Skeletal muscle tissue (tissue), 4 donors: ENCODE results near the gene EVA1A. TPM values are rescaled to one million over a fixed set of nuclear protein-coding genes. Genes with fewer than 3 reads are reported as not detected.

Experiments
- H3K27ac ChIP-seq: one replicate; pipeline ENCODE4 v1.7.0; 2013; ENCODE audit warnings: mild to moderate bottlenecking, low read depth, low read length, inconsistent platforms
- H3K27me3 ChIP-seq, 3 donors: one replicate each; pipeline ENCODE4 v1.7.0; 2013; ENCODE audit warnings: low read length in 3 of 3; ENCODE audit not compliant: control insufficient read depth in 3 of 3, insufficient read depth in 3 of 3
- H3K36me3 ChIP-seq, 3 donors: one replicate each; pipeline ENCODE4 v1.7.0; 2013; ENCODE audit warnings: low read length in 3 of 3; ENCODE audit not compliant: control insufficient read depth in 3 of 3, insufficient read depth in 3 of 3
- H3K4me1 ChIP-seq, 3 donors: one replicate each; pipeline ENCODE4 v1.7.0; 2013; ENCODE audit warnings: low read length in 3 of 3, mild to moderate bottlenecking in 3 of 3; ENCODE audit not compliant: control insufficient read depth in 3 of 3, insufficient read depth in 3 of 3
- H3K4me3 ChIP-seq, 3 donors: one replicate each; pipeline ENCODE4 v1.7.0; 2013; ENCODE audit warnings: low read length in 3 of 3
- H3K9ac ChIP-seq, 3 donors: one replicate each; pipeline ENCODE4 v1.7.0; 2013; ENCODE audit warnings: low read length in 3 of 3, mild to moderate bottlenecking in 3 of 3, moderate library complexity in 2 of 3, low read depth in 1 of 3
- H3K9me3 ChIP-seq, 3 donors: one replicate each; pipeline ENCODE4 v1.7.0; 2013; ENCODE audit warnings: low read length in 3 of 3; ENCODE audit not compliant: control insufficient read depth in 3 of 3
- total RNA-seq: library from RNA; depleted of rRNA; stranded (reverse); fragments of >200 nt; gene quantifications from one replicate; pipeline ENCODE4 v1.2.3, GENCODE V29; 2014
- donor health status: Osteomylitis.

Gene EVA1A
- total RNA-seq, 1 donor from 2014 or later = 6.3 TPM

GRCh38 chr2:75556679-75557366, 3.9 kb downstream of the EVA1A start:
- H3K27me3 ChIP-seq = peaks cover 0 to 19% (median 10%) of the 10 kb centered on the region in 3 donors
- no peak overlapping the region for H3K4me3 ChIP-seq

GRCh38 chr2:75555701-75556100, 5.0 kb downstream of the EVA1A start:
- no peak overlapping the region for H3K27ac ChIP-seq
- no peak overlapping the region for H3K9ac ChIP-seq
- peaks cover 0 to 19% (median 10%) of the 10 kb centered on the region in 3 donors for H3K27me3 ChIP-seq
- H3K4me3 ChIP-seq = no peak overlapping the region
- no peaks in the 10 kb centered on the region for H3K36me3 ChIP-seq
- H3K4me1 ChIP-seq = peaks cover 4 to 8% (median 7%) of the 10 kb centered on the region in 3 donors
- H3K9me3 ChIP-seq = no peaks in the 10 kb centered on the region

More at GRCh38 chr2:75556679-75557366, 3.9 kb downstream of the EVA1A start:
- H3K9me3 ChIP-seq = no peaks in the 10 kb centered on the region
- H3K27ac ChIP-seq = no peak overlapping the region
- peaks cover 6 to 8% (median 7%) of the 10 kb centered on the region in 3 donors for H3K4me1 ChIP-seq
- H3K36me3 ChIP-seq = no peaks in the 10 kb centered on the region
- no peak overlapping the region for H3K9ac ChIP-seq

GRCh38 chr2:75553935-75554531, 6.7 kb downstream of the EVA1A start:
- H3K9ac ChIP-seq = no peak overlapping the region
- H3K27me3 ChIP-seq = peaks cover 0 to 7% (median 1%) of the 10 kb centered on the region in 3 donors
- no peak overlapping the region for H3K4me3 ChIP-seq
- no peaks in the 10 kb centered on the region for H3K4me1 ChIP-seq
- H3K9me3 ChIP-seq = no peaks in the 10 kb centered on the region
- no peak overlapping the region for H3K27ac ChIP-seq
- H3K36me3 ChIP-seq = no peaks in the 10 kb centered on the region

GRCh38 chr2:75552222-75552621, 8.5 kb downstream of the EVA1A start:
- H3K36me3 ChIP-seq = no peaks in the 10 kb centered on the region
- H3K4me1 ChIP-seq = no peaks in the 10 kb centered on the region
- no peak overlapping the region for H3K9ac ChIP-seq
- H3K4me3 ChIP-seq = no peak overlapping the region
- H3K9me3 ChIP-seq = no peaks in the 10 kb centered on the region
- peaks cover 0 to 6% (median 0%) of the 10 kb centered on the region in 3 donors for H3K27me3 ChIP-seq
- H3K27ac ChIP-seq = no peak overlapping the region

- no peaks in the 10 kb centered on the region for H3K27me3 ChIP-seq
- H3K9ac ChIP-seq = no peak overlapping the region
- H3K4me3 ChIP-seq = no peak overlapping the region
Observed at GRCh38 chr2:75551434-75551833, 9.3 kb downstream of the EVA1A start.

GRCh38 chr2:75549401-75550253, 11.1 kb downstream of the EVA1A start:
- H3K36me3 ChIP-seq = no peaks in the 10 kb centered on the region
- H3K9ac ChIP-seq = no peak overlapping the region
- no peaks in the 10 kb centered on the region for H3K27me3 ChIP-seq
- H3K27ac ChIP-seq = no peak overlapping the region
- no peaks in the 10 kb centered on the region for H3K4me1 ChIP-seq
- no peaks in the 10 kb centered on the region for H3K9me3 ChIP-seq
- no peak overlapping the region for H3K4me3 ChIP-seq

More at GRCh38 chr2:75551434-75551833, 9.3 kb downstream of the EVA1A start:
- Histone ChIP-seq H3K4me1 (no peaks in the 10 kb centered on the region), H3K36me3 (no peaks in the 10 kb centered on the region), H3K27ac (no peak overlapping the region), H3K9me3 (no peaks in the 10 kb centered on the region)

GRCh38 chr2:75548036-75548573, 12.6 kb downstream of the EVA1A start:
- Histone ChIP-seq H3K9me3 (no peaks in the 10 kb centered on the region), H3K4me1 (no peaks in the 10 kb centered on the region), H3K27ac (no peak overlapping the region), H3K36me3 (no peaks in the 10 kb centered on the region), H3K27me3 (no peaks in the 10 kb centered on the region), H3K4me3 (no peak overlapping the region), H3K9ac (no peak overlapping the region)

- no peaks in the 10 kb centered on the region for H3K9me3 ChIP-seq
- no peaks in the 10 kb centered on the region for H3K4me1 ChIP-seq
- H3K27me3 ChIP-seq = no peaks in the 10 kb centered on the region
- H3K36me3 ChIP-seq = no peaks in the 10 kb centered on the region
- no peak overlapping the region for H3K4me3 ChIP-seq
- H3K9ac ChIP-seq = no peak overlapping the region
- no peak overlapping the region for H3K27ac ChIP-seq
Observed at GRCh38 chr2:75547345-75548035, 13.2 kb downstream of the EVA1A start.

- Histone ChIP-seq H3K27me3 (no peaks in the 10 kb centered on the region), H3K4me3 (no peak overlapping the region), H3K9me3 (no peaks in the 10 kb centered on the region)
Observed at GRCh38 chr2:75545922-75546321, 14.8 kb downstream of the EVA1A start.

More at GRCh38 chr2:75545922-75546321, 14.8 kb downstream of the EVA1A start:
- no peaks in the 10 kb centered on the region for H3K36me3 ChIP-seq
- H3K9ac ChIP-seq = no peak overlapping the region
- H3K27ac ChIP-seq = no peak overlapping the region
- H3K4me1 ChIP-seq = peaks cover 0 to under 1% (median 0%) of the 10 kb centered on the region in 3 donors
